GM12891 (cell line): Measurements from ENCODE around the gene ZNF662.

ENCODE experiments used
- PAX5 ChIP-seq: IDR thresholded peaks from 2 replicates; pipeline ENCODE4 v1.6.1; 2011; ENCODE audit warnings: low read length, moderate library complexity, mild to moderate bottlenecking; ENCODE audit not compliant: insufficient read depth, severe bottlenecking
- POLR2A ChIP-seq: IDR thresholded peaks from 2 replicates; pipeline ENCODE4 v1.6.1; 2011; ENCODE audit warnings: low read depth, low read length, control low read depth
- POLR2AphosphoS5 ChIP-seq: IDR thresholded peaks from 2 replicates; pipeline ENCODE4 v1.6.1; 2011; ENCODE audit warnings: low read depth, low read length, control low read depth
- POU2F2 ChIP-seq: IDR thresholded peaks from 2 replicates; pipeline ENCODE4 v1.6.1; 2011; ENCODE audit warnings: low read depth, mild to moderate bottlenecking, control low read depth, low read length, moderate library complexity
- SPI1 ChIP-seq: IDR thresholded peaks from 2 replicates; pipeline ENCODE4 v1.6.1; 2011; ENCODE audit warnings: low read depth, low read length, control low read depth
- TAF1 ChIP-seq: IDR thresholded peaks from 2 replicates; pipeline ENCODE4 v1.6.1; 2011; ENCODE audit warnings: low read depth, low read length, control low read depth

DNA sequence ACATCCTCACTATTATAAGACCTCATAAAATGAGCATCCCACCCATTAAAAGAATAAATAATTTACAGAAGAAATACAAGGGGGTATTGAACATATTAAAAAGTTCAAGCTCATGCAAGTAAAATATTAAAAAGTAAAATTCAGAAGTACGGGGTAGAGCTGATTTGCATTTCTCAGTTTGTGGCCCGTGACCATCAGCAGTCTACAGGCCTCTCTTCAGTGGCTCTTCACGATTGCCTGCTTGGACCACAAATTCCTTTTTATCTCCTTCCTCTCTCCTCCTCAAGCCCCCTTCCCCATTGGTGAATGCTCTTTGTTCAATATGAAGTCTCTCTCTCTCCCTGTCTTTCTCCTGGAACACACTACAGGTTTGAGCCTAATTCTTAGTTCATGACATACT, 49.4 kb upstream of the ZNF662 start:
- TF ChIP-seq PAX5 = no peak
- no peak for TF ChIP-seq TAF1
- no peak for TF ChIP-seq POLR2A
- no peak for TF ChIP-seq POLR2AphosphoS5
- no peak for TF ChIP-seq SPI1
- no peak for TF ChIP-seq POU2F2
